Sigmoid colon (tissue), 4 donors: ENCODE results near the gene RFPL1.

Source experiments
- EP300 ChIP-seq, 4 donors: sonication (generic); formaldehyde crosslinking; IDR thresholded peaks; one replicate each; pipeline ENCODE4 v1.6.1; 2017; ENCODE audit warnings: antibody characterized with exemption in 4 of 4
- POLR2AphosphoS5 ChIP-seq, 4 donors: sonication (generic); formaldehyde crosslinking; IDR thresholded peaks; one replicate each; pipeline ENCODE4 v1.6.1; 2017; ENCODE audit warnings: antibody characterized with exemption in 4 of 4
- TF ChIP-seq, protein P1 (sequence below), 4 experiments: fragments of 450-650 bp in 3 of 4; fragments of 200-600 bp in 1 of 4; IDR thresholded peaks; one replicate each; pipeline ENCODE4 v1.5.1; 2016 to 2019; ENCODE audit warnings: antibody characterized with exemption in 4 of 4, mild to moderate bottlenecking in 3 of 4, moderate library complexity in 2 of 4

DNA sequence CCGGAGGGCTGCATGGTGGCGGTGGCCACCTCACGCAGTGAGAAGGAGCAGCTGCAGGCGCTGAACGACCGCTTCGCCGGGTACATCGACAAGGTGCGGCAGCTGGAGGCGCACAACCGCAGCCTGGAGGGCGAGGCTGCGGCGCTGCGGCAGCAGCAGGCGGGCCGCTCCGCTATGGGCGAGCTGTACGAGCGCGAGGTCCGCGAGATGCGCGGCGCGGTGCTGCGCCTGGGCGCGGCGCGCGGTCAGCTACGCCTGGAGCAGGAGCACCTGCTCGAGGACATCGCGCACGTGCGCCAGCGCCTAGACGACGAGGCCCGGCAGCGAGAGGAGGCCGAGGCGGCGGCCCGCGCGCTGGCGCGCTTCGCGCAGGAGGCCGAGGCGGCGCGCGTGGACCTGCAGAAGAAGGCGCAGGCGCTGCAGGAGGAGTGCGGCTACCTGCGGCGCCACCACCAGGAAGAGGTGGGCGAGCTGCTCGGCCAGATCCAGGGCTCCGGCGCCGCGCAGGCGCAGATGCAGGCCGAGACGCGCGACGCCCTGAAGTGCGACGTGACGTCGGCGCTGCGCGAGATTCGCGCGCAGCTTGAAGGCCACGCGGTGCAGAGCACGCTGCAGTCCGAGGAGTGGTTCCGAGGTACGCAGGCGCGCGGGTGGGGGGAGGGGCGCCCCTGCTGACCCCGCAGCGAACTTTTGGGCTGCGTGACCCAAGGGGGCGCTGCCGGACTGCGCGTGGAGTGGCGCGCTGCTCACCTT lies 42.3 kb downstream of the RFPL1 start:
- TF ChIP-seq, protein P1, sequence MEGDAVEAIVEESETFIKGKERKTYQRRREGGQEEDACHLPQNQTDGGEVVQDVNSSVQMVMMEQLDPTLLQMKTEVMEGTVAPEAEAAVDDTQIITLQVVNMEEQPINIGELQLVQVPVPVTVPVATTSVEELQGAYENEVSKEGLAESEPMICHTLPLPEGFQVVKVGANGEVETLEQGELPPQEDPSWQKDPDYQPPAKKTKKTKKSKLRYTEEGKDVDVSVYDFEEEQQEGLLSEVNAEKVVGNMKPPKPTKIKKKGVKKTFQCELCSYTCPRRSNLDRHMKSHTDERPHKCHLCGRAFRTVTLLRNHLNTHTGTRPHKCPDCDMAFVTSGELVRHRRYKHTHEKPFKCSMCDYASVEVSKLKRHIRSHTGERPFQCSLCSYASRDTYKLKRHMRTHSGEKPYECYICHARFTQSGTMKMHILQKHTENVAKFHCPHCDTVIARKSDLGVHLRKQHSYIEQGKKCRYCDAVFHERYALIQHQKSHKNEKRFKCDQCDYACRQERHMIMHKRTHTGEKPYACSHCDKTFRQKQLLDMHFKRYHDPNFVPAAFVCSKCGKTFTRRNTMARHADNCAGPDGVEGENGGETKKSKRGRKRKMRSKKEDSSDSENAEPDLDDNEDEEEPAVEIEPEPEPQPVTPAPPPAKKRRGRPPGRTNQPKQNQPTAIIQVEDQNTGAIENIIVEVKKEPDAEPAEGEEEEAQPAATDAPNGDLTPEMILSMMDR (IDR thresholded peaks at IDR 0.05), result no peak
- TF ChIP-seq POLR2AphosphoS5 (IDR thresholded peaks at IDR 0.05) (no peak), EP300 (IDR thresholded peaks at IDR 0.05) (no peak)
